Measurements from ENCODE around the gene B3GNT5.

B3GNT5 gene

GRCh38 chr3:183264268-183264667, 11.2 kb downstream of the B3GNT5 start:
- DNase-seq (ENCODE audit: low read depth in 1 of 2, low spot score in 1 of 2) = no peak

- no peak for DNase-seq (ENCODE audit: low read depth in 1 of 2, low spot score in 1 of 2)
Measured at GRCh38 chr3:183265157-183265642, 12.1 kb downstream of the B3GNT5 start.

GRCh38 chr3:183265834-183266417, 12.9 kb downstream of the B3GNT5 start:
- peak in 1 of 2 donors; percentile 69 for DNase-seq (ENCODE audit: low read depth in 1 of 2, low spot score in 1 of 2)

- no peak for DNase-seq (ENCODE audit: low read depth in 1 of 2, low spot score in 1 of 2)
Measured at GRCh38 chr3:183266454-183266853, 13.4 kb downstream of the B3GNT5 start.

GRCh38 chr3:183267140-183267539, 14.1 kb downstream of the B3GNT5 start:
- DNase-seq (ENCODE audit: low read depth in 1 of 2, low spot score in 1 of 2) = no peak

- no peak for DNase-seq (ENCODE audit: low read depth in 1 of 2, low spot score in 1 of 2)
Measured at GRCh38 chr3:183268366-183268765, 15.3 kb downstream of the B3GNT5 start.

- DNase-seq (ENCODE audit: low read depth in 1 of 2, low spot score in 1 of 2) = no peak
Measured at GRCh38 chr3:183269345-183269744, 16.3 kb downstream of the B3GNT5 start.

GRCh38 chr3:183270344-183270743, 17.3 kb downstream of the B3GNT5 start:
- no peak for DNase-seq (ENCODE audit: low read depth in 1 of 2, low spot score in 1 of 2)

- no peak for DNase-seq (ENCODE audit: low read depth in 1 of 2, low spot score in 1 of 2)
Measured at GRCh38 chr3:183272142-183272541, 19.1 kb downstream of the B3GNT5 start.

- DNase-seq (ENCODE audit: low read depth in 1 of 2, low spot score in 1 of 2) = no peak
Measured at GRCh38 chr3:183272791-183273190, 19.7 kb downstream of the B3GNT5 start.

- no peak for DNase-seq (ENCODE audit: low read depth in 1 of 2, low spot score in 1 of 2)
Measured at GRCh38 chr3:183274609-183275008, 21.6 kb downstream of the B3GNT5 start.

- DNase-seq (ENCODE audit: low read depth in 1 of 2, low spot score in 1 of 2) = no peak
Measured at GRCh38 chr3:183275418-183275817, 22.4 kb downstream of the B3GNT5 start.

- DNase-seq (ENCODE audit: low read depth in 1 of 2, low spot score in 1 of 2) = no peak
Measured at GRCh38 chr3:183275937-183276336, 22.9 kb downstream of the B3GNT5 start.

GRCh38 chr3:183277260-183277659, 24.2 kb downstream of the B3GNT5 start:
- DNase-seq (ENCODE audit: low read depth in 1 of 2, low spot score in 1 of 2) = no peak

- DNase-seq (ENCODE audit: low read depth in 1 of 2, low spot score in 1 of 2) = no peak
Measured at GRCh38 chr3:183278479-183279088, 25.5 kb downstream of the B3GNT5 start.

- DNase-seq (ENCODE audit: low read depth in 1 of 2, low spot score in 1 of 2) = no peak
Measured at GRCh38 chr3:183279371-183279770, 26.3 kb downstream of the B3GNT5 start.

GRCh38 chr3:183281126-183281797, 28.2 kb downstream of the B3GNT5 start:
- DNase-seq (ENCODE audit: low read depth in 1 of 2, low spot score in 1 of 2) = no peak

GRCh38 chr3:183283886-183284285, 30.8 kb downstream of the B3GNT5 start:
- no peak for DNase-seq (ENCODE audit: low read depth in 1 of 2, low spot score in 1 of 2)

- no peak for DNase-seq (ENCODE audit: low read depth in 1 of 2, low spot score in 1 of 2)
Measured at GRCh38 chr3:183284570-183284969, 31.5 kb downstream of the B3GNT5 start.

- DNase-seq (ENCODE audit: low read depth in 1 of 2, low spot score in 1 of 2) = no peak
Measured at GRCh38 chr3:183285318-183285717, 32.3 kb downstream of the B3GNT5 start.

- peak; percentile 80 to 95 for DNase-seq (ENCODE audit: low read depth in 1 of 2, low spot score in 1 of 2)
Measured at GRCh38 chr3:183285828-183286457, 32.9 kb downstream of the B3GNT5 start.
